Fibroblast of lung (primary cell): ENCODE data around the gene CSAD. TPM values are rescaled to one million over a fixed set of nuclear protein-coding genes. Genes with fewer than 3 reads are reported as not detected.

Experiments
- DNase-seq, 2 donors: peaks; one replicate each; pipeline versions ENCODE4 v3.0.0 to v3.0.0-alpha.2; 2010; ENCODE audit warnings: low read depth in 2 of 2
- H2AFZ ChIP-seq: 2 replicates; pipeline ENCODE4 v1.5.1; 2012; ENCODE audit warnings: low read length, control low read depth, inconsistent platforms
- H3K27ac ChIP-seq: 2 replicates; pipeline ENCODE4 v1.5.1; 2011; ENCODE audit warnings: low read length, control low read depth; ENCODE audit not compliant: insufficient read depth
- H3K27me3 ChIP-seq: 2 replicates; pipeline ENCODE4 v1.5.1; 2011; ENCODE audit warnings: mild to moderate bottlenecking, low read length; ENCODE audit not compliant: control insufficient read depth, insufficient read depth
- H3K36me3 ChIP-seq: 2 replicates; pipeline ENCODE4 v1.5.1; 2011; ENCODE audit warnings: low read length; ENCODE audit not compliant: control insufficient read depth, insufficient read depth
- H3K4me1 ChIP-seq: 2 replicates; pipeline ENCODE4 v1.5.1; 2011; ENCODE audit warnings: low read length; ENCODE audit not compliant: control insufficient read depth, insufficient read depth; ENCODE audit errors: extremely low read depth
- H3K4me2 ChIP-seq: 2 replicates; pipeline ENCODE4 v1.5.1; 2011; ENCODE audit warnings: low read length, control low read depth; ENCODE audit not compliant: insufficient read depth; ENCODE audit errors: extremely low read depth
- H3K4me3 ChIP-seq, 4 experiments: fragments of 200-600 bp in 1 of 4; sonication (generic) in 1 of 4; replicated peaks in 1 of 4; 2 replicates each; pipeline ENCODE4 v1.5.1; 2011 to 2016; ENCODE audit warnings: low read length in 4 of 4, low read depth in 3 of 4, mild to moderate bottlenecking in 3 of 4, control low read depth in 2 of 4, inconsistent platforms in 1 of 4, mixed read lengths in 1 of 4; ENCODE audit not compliant: insufficient read depth in 1 of 4; ENCODE audit errors: control extremely low read depth in 1 of 4
- H3K79me2 ChIP-seq: 2 replicates; pipeline ENCODE4 v1.5.1; 2012; ENCODE audit warnings: mild to moderate bottlenecking, low read length, inconsistent platforms; ENCODE audit not compliant: control insufficient read depth, insufficient read depth
- H3K9ac ChIP-seq: 2 replicates; pipeline ENCODE4 v1.5.1; 2011; ENCODE audit warnings: mild to moderate bottlenecking, low read length, control low read depth; ENCODE audit not compliant: insufficient read depth
- H3K9me3 ChIP-seq: 2 replicates; pipeline ENCODE4 v1.5.1; 2012; ENCODE audit warnings: low read depth, low read length; ENCODE audit not compliant: control insufficient read depth, insufficient read depth
- H4K20me1 ChIP-seq: 2 replicates; pipeline ENCODE4 v1.5.1; 2011; ENCODE audit warnings: low read length; ENCODE audit not compliant: control insufficient read depth, insufficient read depth; ENCODE audit errors: extremely low read depth
- EZH2 ChIP-seq: IDR thresholded peaks from 2 replicates; pipeline ENCODE4 v1.5.1; 2012; ENCODE audit warnings: low read length, control low read depth, mild to moderate bottlenecking; ENCODE audit errors: missing control alignments
- polyA plus RNA-seq, 2 donors: library from polyadenylated mRNA; depleted of rRNA in 1 of 2; stranded (reverse) in 1 of 2; unstranded in 1 of 2; fragments of >200 nt; gene quantifications; 2 replicates each; pipeline ENCODE4 v1.2.1, GENCODE V29; 2011 to 2012; ENCODE audit warnings: missing spikeins in 1 of 2
- total RNA-seq: library from RNA; depleted of rRNA; stranded (reverse); fragments of >200 nt; gene quantifications from 2 replicates; pipeline ENCODE4 v1.2.1, GENCODE V29; 2014
- TF ChIP-seq, protein P1 (sequence below), 2 donors: IDR thresholded peaks in 1 of 2; conservative IDR thresholded peaks in 1 of 2; 1 replicate in 1 of 2; 2 replicates in 1 of 2; pipeline ENCODE4 v1.5.1; 2011 to 2012; ENCODE audit warnings: low read length in 2 of 2, control low read depth in 1 of 2, inconsistent platforms in 1 of 2, low read depth in 1 of 2, mild to moderate bottlenecking in 1 of 2

Gene CSAD
- total and polyA plus RNA-seq, 2 donors (not counting 1 experiment from before 2014, with no cell fraction given): 7.8 to 10.1 TPM

DNA sequence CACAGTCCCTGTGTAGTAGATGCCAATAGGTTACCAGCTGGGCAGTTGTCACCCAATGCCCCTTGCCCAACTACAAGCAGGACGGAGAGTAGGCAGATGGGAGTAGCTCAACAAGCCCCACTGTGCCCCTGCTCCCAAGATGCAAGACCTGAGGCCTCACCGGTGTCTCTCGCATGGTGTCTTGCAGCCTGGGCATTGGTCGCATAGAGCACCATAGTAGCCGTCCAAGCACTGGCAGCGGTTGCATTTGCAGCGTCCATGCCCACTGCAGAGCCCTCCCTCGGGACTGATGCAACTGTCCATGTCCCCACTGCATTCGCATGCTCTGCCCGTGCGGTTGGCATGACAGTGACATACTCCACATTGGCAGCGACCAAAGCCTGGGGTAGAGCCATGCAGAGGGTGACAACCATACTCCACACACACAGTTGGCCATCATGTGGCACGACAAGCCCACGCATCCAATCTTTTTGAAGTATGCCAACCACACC, 11.9 kb upstream of the CSAD start:
- Histone ChIP-seq H3K36me3 (peaks cover 5% of the 10 kb centered on the region), H3K9me3 (no peaks in the 10 kb centered on the region), H3K27ac (no peak overlapping the region), H3K4me2 (no peak overlapping the region), H3K4me3 (no peak overlapping the region), H3K9ac (no peak overlapping the region), H3K79me2 (no peaks in the 10 kb centered on the region), H3K4me1 (peaks cover 3% of the 10 kb centered on the region), H3K27me3 (no peaks in the 10 kb centered on the region), H4K20me1 (no peaks in the 10 kb centered on the region), H2AFZ (no peak overlapping the region)
- no peak for DNase-seq
- TF ChIP-seq EZH2: no peak
- TF ChIP-seq, protein P1, sequence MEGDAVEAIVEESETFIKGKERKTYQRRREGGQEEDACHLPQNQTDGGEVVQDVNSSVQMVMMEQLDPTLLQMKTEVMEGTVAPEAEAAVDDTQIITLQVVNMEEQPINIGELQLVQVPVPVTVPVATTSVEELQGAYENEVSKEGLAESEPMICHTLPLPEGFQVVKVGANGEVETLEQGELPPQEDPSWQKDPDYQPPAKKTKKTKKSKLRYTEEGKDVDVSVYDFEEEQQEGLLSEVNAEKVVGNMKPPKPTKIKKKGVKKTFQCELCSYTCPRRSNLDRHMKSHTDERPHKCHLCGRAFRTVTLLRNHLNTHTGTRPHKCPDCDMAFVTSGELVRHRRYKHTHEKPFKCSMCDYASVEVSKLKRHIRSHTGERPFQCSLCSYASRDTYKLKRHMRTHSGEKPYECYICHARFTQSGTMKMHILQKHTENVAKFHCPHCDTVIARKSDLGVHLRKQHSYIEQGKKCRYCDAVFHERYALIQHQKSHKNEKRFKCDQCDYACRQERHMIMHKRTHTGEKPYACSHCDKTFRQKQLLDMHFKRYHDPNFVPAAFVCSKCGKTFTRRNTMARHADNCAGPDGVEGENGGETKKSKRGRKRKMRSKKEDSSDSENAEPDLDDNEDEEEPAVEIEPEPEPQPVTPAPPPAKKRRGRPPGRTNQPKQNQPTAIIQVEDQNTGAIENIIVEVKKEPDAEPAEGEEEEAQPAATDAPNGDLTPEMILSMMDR (conservative IDR thresholded peaks at IDR 0.05 in 1 of 2, IDR thresholded peaks at IDR 0.05 in 1 of 2; ENCODE audit: low read depth in 1 of 2, low read length in 2 of 2): no peak

DNA sequence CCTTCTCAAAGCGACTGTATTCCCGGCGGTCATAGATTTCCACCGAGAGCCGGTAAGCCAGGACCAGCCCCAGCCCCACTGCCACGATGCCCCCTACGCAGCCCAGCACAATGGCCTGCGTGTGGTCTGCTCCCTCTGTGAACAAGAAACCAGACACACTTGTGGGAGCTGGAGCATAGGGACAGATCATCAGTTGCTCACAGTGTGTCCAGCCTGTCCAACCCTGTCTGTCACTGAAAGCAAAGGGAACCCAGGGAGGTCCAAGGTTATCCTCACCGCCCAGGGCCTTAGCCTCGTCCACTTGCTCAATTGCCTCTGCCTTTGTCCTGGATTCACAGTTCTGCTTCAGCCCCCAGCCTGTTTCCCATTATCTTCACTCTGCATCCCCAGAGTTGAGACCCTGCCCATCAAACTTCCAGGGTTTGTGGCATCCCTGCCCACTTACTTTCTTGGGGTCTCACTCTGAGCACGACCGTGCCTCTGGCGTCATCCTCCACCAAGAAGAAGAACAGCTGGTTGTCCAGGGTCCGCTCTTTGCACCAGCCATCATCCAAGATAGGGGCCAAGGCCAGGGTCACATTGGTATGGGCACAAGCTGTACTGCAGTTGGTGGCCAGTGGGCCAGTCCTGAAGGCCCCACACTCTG, 11.3 kb upstream of the CSAD start:
- Histone ChIP-seq H3K36me3 (peaks cover 10% of the 10 kb centered on the region), H3K4me3 (no peak overlapping the region), H3K4me2 (no peak overlapping the region), H3K79me2 (no peaks in the 10 kb centered on the region), H2AFZ (no peak overlapping the region), H3K27ac (no peak overlapping the region), H3K4me1 (peaks cover 3% of the 10 kb centered on the region), H3K9me3 (no peaks in the 10 kb centered on the region), H4K20me1 (no peaks in the 10 kb centered on the region), H3K27me3 (no peaks in the 10 kb centered on the region), H3K9ac (no peak overlapping the region)
- TF ChIP-seq, protein P1 (conservative IDR thresholded peaks at IDR 0.05 in 1 of 2, IDR thresholded peaks at IDR 0.05 in 1 of 2; ENCODE audit: low read depth in 1 of 2, low read length in 2 of 2): no peak
- no peak for TF ChIP-seq EZH2
- no peak for DNase-seq

DNA sequence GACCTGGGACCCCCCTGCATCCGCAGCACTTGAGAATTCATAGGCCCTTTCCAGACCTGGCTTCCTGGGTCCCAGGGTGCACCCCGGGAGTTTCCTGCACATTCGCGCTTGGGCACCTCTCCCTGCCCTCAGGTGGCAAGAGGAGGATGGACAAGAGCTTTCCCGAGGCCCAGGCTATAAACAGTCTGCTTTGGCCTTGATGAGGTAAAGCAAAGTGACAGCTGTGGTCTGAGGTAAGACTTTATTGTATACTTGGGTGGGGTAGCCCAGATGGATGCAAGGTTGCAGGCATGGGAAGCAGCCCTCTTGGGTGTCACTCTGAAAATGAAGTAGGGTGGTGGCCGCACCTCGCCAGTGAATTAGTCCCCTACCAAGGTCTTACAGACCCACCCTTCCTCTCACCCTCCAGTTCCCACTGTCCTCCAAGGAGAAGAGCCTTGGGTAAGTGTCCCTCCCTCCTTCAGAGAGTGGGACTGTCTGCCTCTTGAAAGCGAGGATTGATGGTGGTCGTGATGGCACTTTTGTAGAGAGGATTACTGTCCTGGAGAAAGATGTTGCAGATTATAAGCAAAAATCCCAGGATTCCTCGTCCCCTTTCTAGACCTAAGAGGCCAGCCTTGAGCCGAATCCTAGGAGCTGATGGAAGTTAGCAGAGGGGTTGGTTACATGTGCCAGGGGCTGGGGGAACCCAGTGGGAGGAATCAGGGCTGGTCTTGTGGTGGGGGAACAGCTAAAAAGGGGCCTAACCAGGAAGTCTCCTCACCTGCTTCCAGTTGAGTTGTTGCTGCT, 10.6 kb upstream of the CSAD start:
- Histone ChIP-seq H3K9ac (no peak overlapping the region), H3K27me3 (no peaks in the 10 kb centered on the region), H3K36me3 (peaks cover 10% of the 10 kb centered on the region), H3K9me3 (no peaks in the 10 kb centered on the region), H2AFZ (no peak overlapping the region), H3K4me3 (no peak overlapping the region), H4K20me1 (no peaks in the 10 kb centered on the region), H3K27ac (no peak overlapping the region), H3K4me2 (no peak overlapping the region), H3K79me2 (no peaks in the 10 kb centered on the region), H3K4me1 (peaks cover 3% of the 10 kb centered on the region)
- TF ChIP-seq EZH2: no peak
- TF ChIP-seq, protein P1 (conservative IDR thresholded peaks at IDR 0.05 in 1 of 2, IDR thresholded peaks at IDR 0.05 in 1 of 2; ENCODE audit: low read depth in 1 of 2, low read length in 2 of 2): no peak
- DNase-seq: no peak
